ENCODE data around the gene PPM1H.

DNA sequence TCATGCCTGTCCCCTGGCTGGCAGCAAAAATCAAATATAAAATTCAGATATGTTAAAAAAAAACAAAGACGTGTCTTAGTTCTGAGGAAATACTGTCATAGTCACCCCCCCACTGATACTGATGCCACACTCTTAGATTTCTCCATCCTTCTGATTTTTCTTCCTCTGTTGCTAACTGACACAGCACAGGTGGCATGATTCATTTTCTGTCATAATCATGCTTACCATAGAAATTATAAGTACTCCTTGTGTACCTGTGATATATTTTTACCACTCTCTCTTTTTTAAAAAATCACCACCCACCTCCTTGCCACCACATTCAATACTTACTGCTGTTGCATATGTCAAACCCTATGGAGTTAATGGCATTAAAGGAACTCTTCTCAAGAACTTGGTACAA, 209.2 kb downstream of the PPM1H start:
- TF ChIP-seq, protein P1, sequence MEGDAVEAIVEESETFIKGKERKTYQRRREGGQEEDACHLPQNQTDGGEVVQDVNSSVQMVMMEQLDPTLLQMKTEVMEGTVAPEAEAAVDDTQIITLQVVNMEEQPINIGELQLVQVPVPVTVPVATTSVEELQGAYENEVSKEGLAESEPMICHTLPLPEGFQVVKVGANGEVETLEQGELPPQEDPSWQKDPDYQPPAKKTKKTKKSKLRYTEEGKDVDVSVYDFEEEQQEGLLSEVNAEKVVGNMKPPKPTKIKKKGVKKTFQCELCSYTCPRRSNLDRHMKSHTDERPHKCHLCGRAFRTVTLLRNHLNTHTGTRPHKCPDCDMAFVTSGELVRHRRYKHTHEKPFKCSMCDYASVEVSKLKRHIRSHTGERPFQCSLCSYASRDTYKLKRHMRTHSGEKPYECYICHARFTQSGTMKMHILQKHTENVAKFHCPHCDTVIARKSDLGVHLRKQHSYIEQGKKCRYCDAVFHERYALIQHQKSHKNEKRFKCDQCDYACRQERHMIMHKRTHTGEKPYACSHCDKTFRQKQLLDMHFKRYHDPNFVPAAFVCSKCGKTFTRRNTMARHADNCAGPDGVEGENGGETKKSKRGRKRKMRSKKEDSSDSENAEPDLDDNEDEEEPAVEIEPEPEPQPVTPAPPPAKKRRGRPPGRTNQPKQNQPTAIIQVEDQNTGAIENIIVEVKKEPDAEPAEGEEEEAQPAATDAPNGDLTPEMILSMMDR (conservative IDR thresholded peaks at IDR 0.05; ENCODE audit: low read depth, low read length): no peak
- TF ChIP-seq EZH2 (IDR thresholded peaks at IDR 0.05; ENCODE audit: low read length, unreplicated experiment): no peak
